Small intestine (tissue), 7 donors: ENCODE measurements around the gene LOC101059915.
A peak's percentile ranks its signal among the peaks of the same experiment; 100 is the strongest.
"Not testable (repeated sequence)": the region's sequence is repeated elsewhere in the genome, so short reads cannot be mapped to it uniquely, and the experiment has no call there.

Experiments used
- DNase-seq, 2 donors: peaks; one replicate each; pipeline versions ENCODE4 v3.0.0 to v3.0.0-alpha.2; 2013
- FAIRE-seq: peaks from 2 replicates; lab custom pipeline; 2012; peaks lifted over from hg19 to GRCh38; lab: Jason Lieb, UNC
- H3K27ac ChIP-seq, 3 donors: one replicate each; pipeline ENCODE4 v1.5.1; 2013; ENCODE audit warnings: low read length in 2 of 3, mild to moderate bottlenecking in 2 of 3, control low read depth in 1 of 3, inconsistent platforms in 1 of 3, low read depth in 1 of 3, moderate library complexity in 1 of 3
- H3K27me3 ChIP-seq, 3 donors: one replicate each; pipeline ENCODE4 v1.6.1; 2013; ENCODE audit warnings: low read length in 3 of 3, inconsistent platforms in 1 of 3; ENCODE audit not compliant: control insufficient read depth in 3 of 3, insufficient read depth in 3 of 3
- H3K36me3 ChIP-seq, 3 donors: one replicate each; pipeline ENCODE4 v1.6.1; 2013; ENCODE audit warnings: low read length in 3 of 3, inconsistent platforms in 1 of 3, low read depth in 1 of 3, mild to moderate bottlenecking in 1 of 3, moderate library complexity in 1 of 3; ENCODE audit not compliant: control insufficient read depth in 3 of 3, insufficient read depth in 2 of 3
- H3K4me1 ChIP-seq, 3 donors: one replicate each; pipeline ENCODE4 v1.6.1; 2013; ENCODE audit warnings: low read length in 2 of 3, inconsistent platforms in 1 of 3, low read depth in 1 of 3, mild to moderate bottlenecking in 1 of 3, moderate library complexity in 1 of 3; ENCODE audit not compliant: control insufficient read depth in 3 of 3, insufficient read depth in 2 of 3
- H3K4me3 ChIP-seq, 3 donors: one replicate each; pipeline ENCODE4 v1.5.1; 2013; ENCODE audit warnings: low read length in 3 of 3, control low read depth in 1 of 3, inconsistent platforms in 1 of 3, low read depth in 1 of 3, mild to moderate bottlenecking in 1 of 3, moderate library complexity in 1 of 3
- H3K9me3 ChIP-seq, 2 donors: one replicate each; pipeline ENCODE4 v1.6.1; 2013; ENCODE audit warnings: low read depth in 1 of 2, low read length in 1 of 2; ENCODE audit not compliant: control insufficient read depth in 2 of 2, insufficient read depth in 1 of 2
- WGBS, 3 donors: extraction: QIAGEN DNeasy Blood & Tissue Kit; methylation state at CpG; one replicate each; pipeline ENCODE4 v1.1.7; 2013; 5-methylcytosine and 5-hydroxymethylcytosine counted together
- donor health status: healthy with polysubstance abuse.
- donor health status: control.
- donor health status: control.
- donor health status: Bipolar disorder and iron deficiency.
- donor health status: healthy.

The LOC101059915 gene

GRCh38 chrX:71652405-71652804 lies 14.9 kb upstream of the LOC101059915 start:
- H3K36me3 ChIP-seq, result no peaks in the 10 kb centered on the region
- no peaks in the 10 kb centered on the region for H3K9me3 ChIP-seq
- peak; percentile 49 to 50 for DNase-seq
- WGBS, 3 donors, result 30 to 41% (median 31%) methylated on average over 2 of the region's 2 CpGs
- H3K4me3 ChIP-seq, result no peak overlapping the region
- no peaks in the 10 kb centered on the region for H3K4me1 ChIP-seq
- no peaks in the 10 kb centered on the region for H3K27me3 ChIP-seq
- no peak overlapping the region for H3K27ac ChIP-seq
- FAIRE-seq, result no peak

GRCh38 chrX:71653344-71653743 lies 14.0 kb upstream of the LOC101059915 start:
- 92 to 100% (median 95%) methylated on average over 2 of the region's 2 CpGs for WGBS, 3 donors
- FAIRE-seq, result no peak

GRCh38 chrX:71657267-71657666 lies 10.1 kb upstream of the LOC101059915 start:
- WGBS, 3 donors, result 76 to 86% (median 79%) methylated on average over 4 of the region's 4 CpGs
- no peaks in the 10 kb centered on the region for H3K9me3 ChIP-seq
- no peak overlapping the region for H3K27ac ChIP-seq
- H3K4me1 ChIP-seq, result no peaks in the 10 kb centered on the region
- H3K36me3 ChIP-seq, result no peaks in the 10 kb centered on the region
- FAIRE-seq, result no peak
- no peak for DNase-seq
- no peaks in the 10 kb centered on the region for H3K27me3 ChIP-seq
- no peak overlapping the region for H3K4me3 ChIP-seq

More at GRCh38 chrX:71653344-71653743, 14.0 kb upstream of the LOC101059915 start:
- DNase-seq, result no peak
- H3K36me3 ChIP-seq, result no peaks in the 10 kb centered on the region
- H3K27ac ChIP-seq, result no peak overlapping the region
- no peaks in the 10 kb centered on the region for H3K4me1 ChIP-seq
- H3K27me3 ChIP-seq, result no peaks in the 10 kb centered on the region
- H3K9me3 ChIP-seq, result no peaks in the 10 kb centered on the region
- no peak overlapping the region for H3K4me3 ChIP-seq

DNA sequence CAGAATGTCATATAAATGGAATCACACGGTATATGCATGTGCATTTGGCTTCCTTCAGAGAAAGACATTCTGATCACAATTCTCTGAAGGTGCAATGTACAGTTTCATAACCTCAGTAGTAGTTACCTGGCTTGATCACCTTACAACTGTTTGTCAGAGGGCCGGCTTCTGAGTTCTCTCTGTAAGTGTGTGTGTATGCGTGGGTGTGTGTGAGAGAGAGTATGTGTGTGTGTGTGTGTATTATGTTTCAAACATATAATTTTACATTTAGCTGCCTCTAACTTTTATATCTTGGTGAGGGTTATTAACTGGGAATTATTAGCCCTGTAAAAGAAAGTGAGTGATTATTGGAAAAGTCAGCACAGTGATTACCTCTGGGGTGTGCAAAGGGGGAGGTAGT lies 8.0 kb upstream of the LOC101059915 start:
- no peaks in the 10 kb centered on the region for H3K9me3 ChIP-seq
- WGBS, 3 donors, result 34 to 62% (median 57%) methylated on average over 3 of the region's 3 CpGs
- H3K4me1 ChIP-seq, result no peaks in the 10 kb centered on the region
- no peak overlapping the region for H3K4me3 ChIP-seq
- no peaks in the 10 kb centered on the region for H3K36me3 ChIP-seq
- no peaks in the 10 kb centered on the region for H3K27me3 ChIP-seq
- FAIRE-seq (no peak), DNase-seq (no peak)
- H3K27ac ChIP-seq, result no peak overlapping the region

DNA sequence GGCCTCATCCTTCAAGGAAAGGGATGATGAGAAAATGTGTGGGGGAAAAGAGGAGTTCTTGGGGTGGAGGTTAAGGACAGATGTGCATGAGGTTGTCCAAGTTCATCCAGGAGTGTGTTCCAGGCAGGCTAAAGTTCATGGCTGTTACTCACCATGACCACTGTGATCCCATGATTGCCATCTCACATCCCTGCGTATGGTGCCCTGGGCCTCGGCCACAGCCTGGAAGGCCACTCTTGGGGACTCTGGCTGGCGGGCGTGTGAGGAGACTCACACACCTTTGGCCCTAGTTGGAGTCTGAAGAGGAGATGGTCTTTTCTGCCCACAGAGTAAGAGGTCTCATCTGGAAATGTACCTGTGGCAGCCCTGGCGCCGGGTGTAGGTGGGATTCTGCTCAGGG lies 7.4 kb upstream of the LOC101059915 start:
- no peak for DNase-seq
- no peak for FAIRE-seq
- Histone ChIP-seq H3K36me3 (no peaks in the 10 kb centered on the region), H3K4me1 (no peaks in the 10 kb centered on the region), H3K9me3 (no peaks in the 10 kb centered on the region), H3K27ac (no peak overlapping the region), H3K4me3 (no peak overlapping the region), H3K27me3 (no peaks in the 10 kb centered on the region)
- WGBS, 3 donors, result 92 to 96% (median 93%) methylated on average over 4 to 6 of the region's 6 CpGs

- no peaks in the 10 kb centered on the region for H3K4me1 ChIP-seq
- no peak for DNase-seq
- 82 to 86% (median 84%) methylated on average over 17 to 21 of the region's 22 CpGs for WGBS, 3 donors
- no peaks in the 10 kb centered on the region for H3K9me3 ChIP-seq
- H3K27me3 ChIP-seq, result no peaks in the 10 kb centered on the region
- H3K4me3 ChIP-seq, result no peak overlapping the region
- H3K27ac ChIP-seq, result no peak overlapping the region
- H3K36me3 ChIP-seq, result no peaks in the 10 kb centered on the region
- no peak for FAIRE-seq
Measured at GRCh38 chrX:71660562-71661416, 6.6 kb upstream of the LOC101059915 start.

- no peaks in the 10 kb centered on the region for H3K9me3 ChIP-seq
- no peaks in the 10 kb centered on the region for H3K4me1 ChIP-seq
- H3K4me3 ChIP-seq, result no peak overlapping the region
- 80 to 86% (median 84%) methylated on average over 12 of the region's 12 CpGs for WGBS, 3 donors
- no peaks in the 10 kb centered on the region for H3K36me3 ChIP-seq
- no peaks in the 10 kb centered on the region for H3K27me3 ChIP-seq
- no peak overlapping the region for H3K27ac ChIP-seq
- FAIRE-seq (no peak), DNase-seq (no peak)
Measured at GRCh38 chrX:71661919-71662318, 5.4 kb upstream of the LOC101059915 start.

DNA sequence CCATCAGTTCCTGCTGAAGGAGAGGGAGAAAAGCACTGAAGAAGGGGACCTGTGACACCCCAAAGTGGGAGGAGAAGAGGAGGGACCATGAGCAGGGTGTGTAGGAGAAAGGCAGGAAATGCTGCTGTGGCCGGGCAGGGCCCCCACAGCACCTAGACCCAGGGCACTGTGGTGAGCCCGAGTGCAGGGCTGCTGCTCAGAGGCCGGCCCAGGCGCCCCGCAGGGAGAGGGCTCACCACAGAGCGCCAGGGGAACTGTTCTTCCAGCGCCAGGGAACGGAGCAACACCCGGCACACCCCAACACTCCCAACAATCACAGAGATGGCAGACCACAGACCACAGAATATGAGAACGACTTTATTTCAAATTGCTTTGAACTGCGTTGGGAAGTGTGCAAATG lies 4.7 kb upstream of the LOC101059915 start:
- not testable (repeated sequence) for H3K27me3 ChIP-seq, H3K4me1 ChIP-seq, H3K4me3 ChIP-seq, DNase-seq, H3K36me3 ChIP-seq, FAIRE-seq, H3K27ac ChIP-seq, H3K9me3 ChIP-seq
- WGBS, 3 donors, result 56 to 78% (median 64%) methylated on average over 6 to 11 of the region's 11 CpGs
